PC-3 (cell line): Measurements from ENCODE around the gene WWP2. TPM values are rescaled to one million over a fixed set of nuclear protein-coding genes. Genes with fewer than 3 reads are reported as not detected.

Experiments
- ATAC-seq: fragments of 200-7000 bp; cut with Tn5 transposase; 2 replicates; pipeline ENCODE4 v1.9.1; 2020; ENCODE audit warnings: mild to moderate bottlenecking, moderate library complexity
- BruUV-seq: library from RNA; stranded (reverse); fragments of 400-500 nt; replicated peaks from 2 replicates; lab custom pipeline; 2021; lab: Mats Ljungman, UMichigan
- CTCF ChIA-PET: fragments of 300-600 bp; sonication (Branson Sonifier 250); formaldehyde crosslinking; loops from one replicate; lab custom pipeline; 2022; ENCODE audit warnings: antibody characterized with exemption; lab: Charles Lee
- POLR2A ChIA-PET: fragments of 300-600 bp; sonication (Branson Sonifier 250); formaldehyde crosslinking; loops from one replicate; lab custom pipeline; 2022; ENCODE audit warnings: antibody characterized with exemption; ENCODE audit not compliant: unreplicated experiment; lab: Charles Lee
- DNase-seq: peaks from one replicate; pipeline ENCODE4 v3.0.0-alpha.2; 2015
- H2AFZ ChIP-seq: fragments of 300-600 bp; sonication (generic); 2 replicates; pipeline ENCODE4 v1.6.0; 2016; ENCODE audit warnings: antibody characterized with exemption, low read length
- H3F3A ChIP-seq: fragments of 300-600 bp; sonication (generic); one replicate; pipeline ENCODE4 v1.6.0; 2017; ENCODE audit warnings: antibody characterized with exemption, low read length, control low read depth, mild to moderate bottlenecking; ENCODE audit not compliant: unreplicated experiment
- H3K27ac ChIP-seq: fragments of 300-600 bp; sonication (generic); 2 replicates; pipeline ENCODE4 v1.5.1; 2016; ENCODE audit warnings: mild to moderate bottlenecking, low read length
- H3K27me3 ChIP-seq: fragments of 300-600 bp; sonication (generic); 2 replicates; pipeline ENCODE4 v1.6.1; 2016; ENCODE audit warnings: low read length, mixed read lengths
- H3K36me3 ChIP-seq: fragments of 300-600 bp; sonication (generic); 2 replicates; pipeline ENCODE4 v1.6.1; 2016; ENCODE audit warnings: low read depth, mixed run types, low read length, mixed read lengths
- H3K4me1 ChIP-seq: fragments of 300-600 bp; sonication (generic); 2 replicates; pipeline ENCODE4 v1.5.1; 2016; ENCODE audit warnings: low read length; ENCODE audit not compliant: insufficient read depth
- H3K4me2 ChIP-seq: fragments of 300-600 bp; sonication (generic); 2 replicates; pipeline ENCODE4 v1.6.0; 2016; ENCODE audit warnings: low read length
- H3K4me3 ChIP-seq: fragments of 300-600 bp; sonication (generic); 2 replicates; pipeline ENCODE4 v1.5.1; 2016; ENCODE audit warnings: mild to moderate bottlenecking, low read length, mixed read lengths
- H3K79me2 ChIP-seq: fragments of 300-600 bp; sonication (generic); 2 replicates; pipeline ENCODE4 v1.6.1; 2017; ENCODE audit warnings: low read length, mixed read lengths
- H3K9ac ChIP-seq: fragments of 300-600 bp; sonication (generic); 2 replicates; pipeline ENCODE4 v1.6.0; 2016; ENCODE audit warnings: mild to moderate bottlenecking, low read length
- H3K9me2 ChIP-seq: fragments of 300-600 bp; sonication (generic); replicated peaks from 2 replicates; pipeline ENCODE4 v1.6.1; 2016; ENCODE audit warnings: mixed run types, low read length, mixed read lengths
- H3K9me3 ChIP-seq: fragments of 300-600 bp; sonication (generic); 2 replicates; pipeline ENCODE4 v1.6.1; 2016; ENCODE audit warnings: low read length, mixed read lengths
- H4K20me1 ChIP-seq: fragments of 300-600 bp; sonication (generic); 2 replicates; pipeline ENCODE4 v1.6.1; 2016; ENCODE audit warnings: low read length, mixed read lengths
- CTCF ChIP-seq: fragments of 300-600 bp; sonication (generic); conservative IDR thresholded peaks from 2 replicates; pipeline ENCODE4 v1.5.1; 2017; ENCODE audit warnings: antibody characterized with exemption, low read depth, mild to moderate bottlenecking, low read length
- EZH2 ChIP-seq: fragments of 300-600 bp; sonication (generic); IDR thresholded peaks from one replicate; pipeline ENCODE4 v1.6.1; 2017; ENCODE audit warnings: antibody characterized with exemption, mild to moderate bottlenecking, low read length; ENCODE audit not compliant: unreplicated experiment
- EZH2phosphoT487 ChIP-seq: fragments of 300-600 bp; sonication (generic); IDR thresholded peaks from 2 replicates; pipeline ENCODE4 v1.6.1; 2018; ENCODE audit warnings: mild to moderate bottlenecking, antibody characterized with exemption, low read length, borderline replicate concordance
- intact Hi-C: fragments of 100-400 bp; cut with micrococcal nuclease; formaldehyde crosslinking; loops from 2 replicates; pipeline ENCODE4 v1.9.0; 2023
- total RNA-seq: library from RNA; depleted of rRNA; stranded (reverse); fragments of >200 nt; gene quantifications from 2 replicates; pipeline ENCODE4 v1.2.3, GENCODE V29; 2014

WWP2 gene
- total RNA-seq, 1 experiment from 2014 or later, result 15.8 TPM

GRCh38 chr16:69883744-69884143, 121.6 kb downstream of the WWP2 start:
- H3K27me3 ChIP-seq, result no peaks in the 10 kb centered on the region
- H3K9ac ChIP-seq, result no peak overlapping the region
- DNase-seq (no peak), ATAC-seq (no peak)
- no peak overlapping the region for H3K4me2 ChIP-seq
- H2AFZ ChIP-seq, result no peak overlapping the region
- H3K9me2 ChIP-seq, result no peaks in the 10 kb centered on the region
- H3F3A ChIP-seq, result no peaks in the 10 kb centered on the region
- TF ChIP-seq CTCF (no peak), EZH2phosphoT487 (no peak), EZH2 (no peak)
- POLR2A ChIA-PET, result no interaction called here
- H3K4me3 ChIP-seq, result no peak overlapping the region
- intact Hi-C loops, result no loop called here
- no peaks in the 10 kb centered on the region for H3K36me3 ChIP-seq
- no peaks in the 10 kb centered on the region for H3K79me2 ChIP-seq
- no peaks in the 10 kb centered on the region for H3K4me1 ChIP-seq
- no peak overlapping the region for H3K27ac ChIP-seq
- no TSS peak for BruUV-seq
- H4K20me1 ChIP-seq, result no peaks in the 10 kb centered on the region
- no peaks in the 10 kb centered on the region for H3K9me3 ChIP-seq
- CTCF ChIA-PET, result no interaction called here

GRCh38 chr16:69885722-69886121, 123.6 kb downstream of the WWP2 start:
- Histone ChIP-seq H3K4me2 (no peak overlapping the region), H3K9me2 (no peaks in the 10 kb centered on the region), H3K27ac (no peak overlapping the region), H3K9ac (no peak overlapping the region), H3K4me1 (no peaks in the 10 kb centered on the region), H3K4me3 (no peak overlapping the region), H3K9me3 (no peaks in the 10 kb centered on the region), H3K36me3 (no peaks in the 10 kb centered on the region), H3F3A (no peaks in the 10 kb centered on the region), H4K20me1 (no peaks in the 10 kb centered on the region), H3K79me2 (no peaks in the 10 kb centered on the region), H3K27me3 (no peaks in the 10 kb centered on the region), H2AFZ (no peak overlapping the region)
- DNase-seq (no peak), ATAC-seq (no peak)
- CTCF ChIA-PET, result no interaction called here
- intact Hi-C loops, result no loop called here
- TF ChIP-seq EZH2 (no peak), EZH2phosphoT487 (no peak), CTCF (no peak)
- BruUV-seq, result no TSS peak
- POLR2A ChIA-PET, result no interaction called here

DNA sequence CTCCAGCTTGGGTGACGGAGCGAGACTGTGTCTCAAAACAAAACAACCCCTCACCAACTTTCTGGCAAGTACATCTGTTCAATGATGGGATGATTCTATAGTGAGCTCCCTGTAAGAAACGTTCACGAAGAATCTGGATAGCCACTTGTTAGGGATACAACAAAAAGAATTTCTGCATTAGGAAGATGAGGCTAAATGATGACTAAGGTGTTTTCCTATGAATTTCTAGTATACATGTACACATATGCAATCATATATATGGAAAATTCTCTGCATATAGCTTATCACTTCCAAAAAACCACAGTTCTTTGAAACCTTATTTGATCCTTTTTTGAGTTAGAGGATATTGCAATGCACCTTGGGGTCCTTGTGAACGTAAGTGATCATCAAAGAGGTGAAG, 124.6 kb downstream of the WWP2 start:
- no TSS peak for BruUV-seq
- no peaks in the 10 kb centered on the region for H3K9me3 ChIP-seq
- ATAC-seq (no peak), DNase-seq (no peak)
- ChIA-PET CTCF (no interaction called here), POLR2A (no interaction called here)
- H3F3A ChIP-seq, result no peaks in the 10 kb centered on the region
- H3K4me2 ChIP-seq, result no peak overlapping the region
- TF ChIP-seq EZH2phosphoT487 (no peak), CTCF (no peak), EZH2 (no peak)
- H2AFZ ChIP-seq, result no peak overlapping the region
- no peaks in the 10 kb centered on the region for H3K4me1 ChIP-seq
- no peaks in the 10 kb centered on the region for H4K20me1 ChIP-seq
- H3K27me3 ChIP-seq, result no peaks in the 10 kb centered on the region
- no peaks in the 10 kb centered on the region for H3K79me2 ChIP-seq
- H3K4me3 ChIP-seq, result no peak overlapping the region
- no peak overlapping the region for H3K27ac ChIP-seq
- no peak overlapping the region for H3K9ac ChIP-seq
- no peaks in the 10 kb centered on the region for H3K36me3 ChIP-seq
- intact Hi-C loops, result no loop called here
- no peaks in the 10 kb centered on the region for H3K9me2 ChIP-seq
